IMR-90 (cell line): ENCODE data around the gene PACSIN2. TPM values are rescaled to one million over a fixed set of nuclear protein-coding genes. Genes with fewer than 3 reads are reported as not detected.

Experiments used
- ATAC-seq: fragments of 200-7000 bp; cut with Tn5 transposase; 2 replicates; pipeline ENCODE4 v1.9.1; 2020; ENCODE audit warnings: low read depth, mild to moderate bottlenecking, moderate library complexity
- BruUV-seq: library from RNA; stranded (reverse); fragments of 400-500 nt; replicated peaks from 2 replicates; lab custom pipeline; 2021; lab: Mats Ljungman, UMichigan
- CTCF ChIA-PET: fragments of 300-600 bp; formaldehyde crosslinking; extraction: SDS; loops from one replicate; lab custom pipeline; 2021; ENCODE audit warnings: antibody characterized with exemption; lab: Yijun Ruan, JAX
- POLR2A ChIA-PET: fragments of 300-600 bp; sonication (Branson Sonifier 250); formaldehyde crosslinking; loops from one replicate; lab custom pipeline; 2022; ENCODE audit warnings: antibody characterized with exemption; ENCODE audit not compliant: unreplicated experiment; lab: Charles Lee
- DNase-seq: peaks from one replicate; pipeline ENCODE4 v3.0.0; 2013
- H2AFZ ChIP-seq: replicated peaks from 2 replicates; pipeline ENCODE3; 2013; ENCODE audit warnings: low read length, mild to moderate bottlenecking; ENCODE audit not compliant: poor library complexity
- H2AK5ac ChIP-seq: 2 replicates; pipeline ENCODE4 v1.6.1; 2013; ENCODE audit warnings: low read depth, low read length, inconsistent platforms
- H2AK9ac ChIP-seq: replicated peaks from 2 replicates; pipeline ENCODE3; 2013; ENCODE audit warnings: mild to moderate bottlenecking, low read depth, low read length, moderate library complexity; ENCODE audit not compliant: poor library complexity
- H2BK120ac ChIP-seq: 2 replicates; pipeline ENCODE4 v1.6.1; 2013; ENCODE audit warnings: low read depth, low read length, inconsistent platforms
- H2BK15ac ChIP-seq: 3 replicates; pipeline ENCODE4 v1.6.1; 2013; ENCODE audit warnings: low read depth, low read length, inconsistent platforms
- H2BK20ac ChIP-seq: 2 replicates; pipeline ENCODE4 v1.6.1; 2013; ENCODE audit warnings: low read depth, mild to moderate bottlenecking, inconsistent platforms, low read length, moderate library complexity
- H2BK5ac ChIP-seq: 2 replicates; pipeline ENCODE4 v1.6.1; 2013; ENCODE audit warnings: mild to moderate bottlenecking, low read depth, low read length, inconsistent platforms; ENCODE audit not compliant: poor library complexity, severe bottlenecking
- H3K14ac ChIP-seq: replicated peaks from 2 replicates; pipeline ENCODE4 v1.6.1; 2013; ENCODE audit warnings: low read depth, low read length, inconsistent platforms
- H3K18ac ChIP-seq: 2 replicates; pipeline ENCODE4 v1.6.1; 2013; ENCODE audit warnings: low read depth, low read length, control low read depth
- H3K23ac ChIP-seq: 2 replicates; pipeline ENCODE4 v1.6.1; 2013; ENCODE audit warnings: low read depth, low read length, inconsistent platforms
- H3K27ac ChIP-seq: 2 replicates; pipeline ENCODE4 v1.5.1; 2013; ENCODE audit warnings: mild to moderate bottlenecking, control low read depth, low read length; ENCODE audit not compliant: insufficient read depth
- H3K27me3 ChIP-seq: 2 replicates; pipeline ENCODE4 v1.6.1; 2013; ENCODE audit warnings: low read length; ENCODE audit not compliant: control insufficient read depth, insufficient read depth
- H3K36me3 ChIP-seq: 2 replicates; pipeline ENCODE4 v1.6.1; 2013; ENCODE audit warnings: low read length, mixed read lengths; ENCODE audit not compliant: control insufficient read depth, insufficient read depth
- H3K4ac ChIP-seq: 2 replicates; pipeline ENCODE4 v1.6.1; 2013; ENCODE audit warnings: low read depth, low read length, inconsistent platforms
- H3K4me1 ChIP-seq: 2 replicates; pipeline ENCODE4 v1.6.1; 2013; ENCODE audit warnings: low read length, mixed read lengths; ENCODE audit not compliant: control insufficient read depth, insufficient read depth
- H3K4me2 ChIP-seq: 2 replicates; pipeline ENCODE4 v1.6.1; 2013; ENCODE audit warnings: low read depth, mild to moderate bottlenecking, control low read depth, low read length, moderate library complexity
- H3K4me3 ChIP-seq: 2 replicates; pipeline ENCODE4 v1.5.1; 2013; ENCODE audit warnings: low read depth, mild to moderate bottlenecking, control low read depth, low read length, moderate library complexity; ENCODE audit not compliant: insufficient read depth
- H3K56ac ChIP-seq: 2 replicates; pipeline ENCODE4 v1.6.1; 2013; ENCODE audit warnings: low read length, inconsistent platforms; ENCODE audit not compliant: insufficient read depth; ENCODE audit errors: extremely low read depth
- H3K79me1 ChIP-seq, 2 experiments: 2 replicates each; pipeline ENCODE4 v1.6.1; 2013; ENCODE audit warnings: low read length in 2 of 2, inconsistent platforms in 1 of 2, low read depth in 1 of 2
- H3K9ac ChIP-seq: 2 replicates; pipeline ENCODE4 v1.6.1; 2013; ENCODE audit warnings: low read depth, low read length, control low read depth
- H3K9me1 ChIP-seq: 2 replicates; pipeline ENCODE4 v1.6.1; 2013; ENCODE audit warnings: low read length, inconsistent platforms; ENCODE audit not compliant: insufficient read depth
- H3K9me3 ChIP-seq: 2 replicates; pipeline ENCODE4 v1.6.1; 2013; ENCODE audit warnings: low read length; ENCODE audit not compliant: control insufficient read depth, insufficient read depth
- H4K20me1 ChIP-seq: 2 replicates; pipeline ENCODE4 v1.6.1; 2013; ENCODE audit warnings: low read length, inconsistent platforms; ENCODE audit not compliant: insufficient read depth
- H4K5ac ChIP-seq: 2 replicates; pipeline ENCODE4 v1.6.1; 2013; ENCODE audit warnings: mild to moderate bottlenecking, low read depth, low read length, control low read depth
- H4K8ac ChIP-seq, 2 experiments: 2 replicates each; pipeline ENCODE4 v1.6.1; 2013; ENCODE audit warnings: low read depth in 2 of 2, low read length in 2 of 2, control low read depth in 1 of 2, inconsistent platforms in 1 of 2
- H4K91ac ChIP-seq: 2 replicates; pipeline ENCODE4 v1.6.1; 2013; ENCODE audit warnings: low read depth, low read length, inconsistent platforms; ENCODE audit not compliant: insufficient read depth
- BHLHE40 ChIP-seq: fragments of 150-350 bp; IDR thresholded peaks from 2 replicates; pipeline ENCODE4 v1.6.1; 2016; ENCODE audit warnings: mild to moderate bottlenecking, low read depth, low read length
- CEBPB ChIP-seq: IDR thresholded peaks from 2 replicates; pipeline ENCODE4 v1.6.1; 2012; ENCODE audit warnings: low read depth, low read length, improper control_type of control experiment
- CHD1 ChIP-seq: IDR thresholded peaks from 2 replicates; pipeline ENCODE4 v1.6.1; 2012; ENCODE audit warnings: low read depth, low read length, improper control_type of control experiment
- FOS ChIP-seq: fragments of 150-350 bp; IDR thresholded peaks from 2 replicates; pipeline ENCODE4 v1.6.1; 2016; ENCODE audit warnings: low read depth, low read length
- MAFK ChIP-seq: IDR thresholded peaks from 2 replicates; pipeline ENCODE4 v1.6.1; 2012; ENCODE audit warnings: low read depth, low read length, improper control_type of control experiment
- MAZ ChIP-seq: IDR thresholded peaks from 2 replicates; pipeline ENCODE4 v1.6.1; 2012; ENCODE audit warnings: low read depth, mild to moderate bottlenecking, low read length, improper control_type of control experiment, moderate library complexity, borderline replicate concordance
- MXI1 ChIP-seq: IDR thresholded peaks from 2 replicates; pipeline ENCODE4 v1.6.1; 2012; ENCODE audit warnings: low read depth, mild to moderate bottlenecking, low read length, moderate library complexity, borderline replicate concordance
- POLR2A ChIP-seq: IDR thresholded peaks from 2 replicates; pipeline ENCODE4 v1.6.1; 2012; ENCODE audit warnings: mild to moderate bottlenecking, low read depth, low read length
- RCOR1 ChIP-seq: IDR thresholded peaks from 2 replicates; pipeline ENCODE4 v1.6.1; 2012; ENCODE audit warnings: mild to moderate bottlenecking, low read length, improper control_type of control experiment; ENCODE audit not compliant: insufficient replicate concordance
- RFX5 ChIP-seq: IDR thresholded peaks from 2 replicates; pipeline ENCODE4 v1.8.0; 2012; ENCODE audit warnings: low read depth, mild to moderate bottlenecking, low read length, moderate library complexity
- SMC3 ChIP-seq: fragments of 150-350 bp; IDR thresholded peaks from 2 replicates; pipeline ENCODE4 v1.6.1; 2016; ENCODE audit warnings: low read depth, mild to moderate bottlenecking, antibody characterized with exemption, low read length, moderate library complexity
- WGBS, 2 experiments: methylation state at CpG; one replicate each; pipeline versions ENCODE4 v1.1.5 to v1.1.7; 2013; ENCODE audit warnings: missing lambda C conversion rate in 2 of 2; ENCODE audit not compliant: insufficient read length in 1 of 2; ENCODE audit errors: extremely low coverage in 2 of 2; 5-methylcytosine and 5-hydroxymethylcytosine counted together
- dilution Hi-C: fragments of 300-500 bp; cut with HindIII; formaldehyde crosslinking; loops from one replicate; pipeline ENCODE4 v1.14.3; 2018; ENCODE audit warnings: low sequenced_read_pairs; ENCODE audit not compliant: unreplicated experiment
- in situ Hi-C: fragments of 300-500 bp; cut with MboI; formaldehyde crosslinking; loops from 3 replicates; pipeline ENCODE4 v1.14.3; 2019; ENCODE audit warnings: low sequenced_read_pairs, inconsistent platforms, mixed read lengths
- intact Hi-C: fragments of 100-400 bp; cut with micrococcal nuclease; formaldehyde crosslinking; loops from 2 replicates; pipeline ENCODE4 v1.10.0; 2022
- polyA plus RNA-seq, 3 experiments: library from polyadenylated mRNA; depleted of rRNA; stranded (reverse); fragments of >200 nt; gene quantifications; 2 replicates each; pipeline ENCODE4 v1.2.3, GENCODE V29; 2012; ENCODE audit warnings: low replicate concordance in 1 of 3
- total RNA-seq: library from RNA; depleted of rRNA; stranded (reverse); fragments of >200 nt; gene quantifications from 2 replicates; pipeline ENCODE4 v1.2.3, GENCODE V29; 2012
- TF ChIP-seq, protein P1 (sequence below): fragments of 150-350 bp; IDR thresholded peaks from 2 replicates; pipeline ENCODE4 v1.6.1; 2017; ENCODE audit warnings: mild to moderate bottlenecking, antibody characterized with exemption, low read length, low read depth
- TF ChIP-seq, protein P2 (sequence below): conservative IDR thresholded peaks from 2 replicates; pipeline ENCODE4 v1.5.1; 2012; ENCODE audit warnings: mild to moderate bottlenecking, low read depth, low read length, improper control_type of control experiment
- TF ChIP-seq, protein P3 (sequence below): fragments of 150-350 bp; IDR thresholded peaks from 2 replicates; pipeline ENCODE4 v1.6.1; 2016; ENCODE audit warnings: low read depth, mild to moderate bottlenecking, low read length, moderate library complexity, borderline replicate concordance

PACSIN2 gene
- total and polyA plus RNA-seq, 2 of the 4 experiments (the other 2 are of a cell fraction) = 85.0 to 118 TPM

DNA sequence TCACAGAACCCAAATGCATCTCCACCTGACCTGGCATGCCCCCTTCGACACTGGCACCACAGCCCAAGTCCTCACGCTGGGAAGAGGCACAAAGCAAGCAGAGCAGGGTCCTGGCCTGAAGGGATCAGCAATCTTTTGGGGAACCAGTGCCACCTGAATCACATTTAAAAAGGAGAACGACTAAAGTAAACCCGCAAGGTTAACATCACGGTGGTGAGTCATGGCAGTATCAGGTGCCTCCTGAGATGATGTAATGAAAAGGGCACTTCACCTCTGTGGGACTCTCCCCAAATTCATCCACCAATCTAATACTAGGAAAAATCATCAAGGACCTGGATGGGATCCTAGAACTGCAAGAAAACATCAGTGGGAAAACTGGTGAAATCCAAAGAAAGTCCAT is 44.9 kb downstream of the PACSIN2 start:
- H3K9me3 ChIP-seq = no peaks in the 10 kb centered on the region
- WGBS, 2 experiments = no CpG with 5 or more reads among the region's 5 CpGs
- no peak overlapping the region for H2BK20ac ChIP-seq
- no peak overlapping the region for H3K23ac ChIP-seq
- H3K4me3 ChIP-seq = no peak overlapping the region
- H2AFZ ChIP-seq = no peak overlapping the region
- H3K56ac ChIP-seq = no peak overlapping the region
- POLR2A ChIA-PET = interaction anchor here (0.6 kb wide), 1 partner anchor 160 kb away, joined by 11 read pairs; no protein-coding TSS in a partner anchor
- CTCF ChIA-PET = no interaction called here
- TF ChIP-seq SMC3 (no peak), MAFK (no peak), POLR2A (no peak), RCOR1 (no peak), BHLHE40 (no peak), FOS (no peak), RFX5 (no peak), MXI1 (no peak), MAZ (no peak), CEBPB (no peak), CHD1 (no peak)
- TF ChIP-seq, protein P1, sequence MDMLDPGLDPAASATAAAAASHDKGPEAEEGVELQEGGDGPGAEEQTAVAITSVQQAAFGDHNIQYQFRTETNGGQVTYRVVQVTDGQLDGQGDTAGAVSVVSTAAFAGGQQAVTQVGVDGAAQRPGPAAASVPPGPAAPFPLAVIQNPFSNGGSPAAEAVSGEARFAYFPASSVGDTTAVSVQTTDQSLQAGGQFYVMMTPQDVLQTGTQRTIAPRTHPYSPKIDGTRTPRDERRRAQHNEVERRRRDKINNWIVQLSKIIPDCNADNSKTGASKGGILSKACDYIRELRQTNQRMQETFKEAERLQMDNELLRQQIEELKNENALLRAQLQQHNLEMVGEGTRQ = no peak
- TF ChIP-seq, protein P2, sequence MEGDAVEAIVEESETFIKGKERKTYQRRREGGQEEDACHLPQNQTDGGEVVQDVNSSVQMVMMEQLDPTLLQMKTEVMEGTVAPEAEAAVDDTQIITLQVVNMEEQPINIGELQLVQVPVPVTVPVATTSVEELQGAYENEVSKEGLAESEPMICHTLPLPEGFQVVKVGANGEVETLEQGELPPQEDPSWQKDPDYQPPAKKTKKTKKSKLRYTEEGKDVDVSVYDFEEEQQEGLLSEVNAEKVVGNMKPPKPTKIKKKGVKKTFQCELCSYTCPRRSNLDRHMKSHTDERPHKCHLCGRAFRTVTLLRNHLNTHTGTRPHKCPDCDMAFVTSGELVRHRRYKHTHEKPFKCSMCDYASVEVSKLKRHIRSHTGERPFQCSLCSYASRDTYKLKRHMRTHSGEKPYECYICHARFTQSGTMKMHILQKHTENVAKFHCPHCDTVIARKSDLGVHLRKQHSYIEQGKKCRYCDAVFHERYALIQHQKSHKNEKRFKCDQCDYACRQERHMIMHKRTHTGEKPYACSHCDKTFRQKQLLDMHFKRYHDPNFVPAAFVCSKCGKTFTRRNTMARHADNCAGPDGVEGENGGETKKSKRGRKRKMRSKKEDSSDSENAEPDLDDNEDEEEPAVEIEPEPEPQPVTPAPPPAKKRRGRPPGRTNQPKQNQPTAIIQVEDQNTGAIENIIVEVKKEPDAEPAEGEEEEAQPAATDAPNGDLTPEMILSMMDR = no peak
- TF ChIP-seq, protein P3, sequence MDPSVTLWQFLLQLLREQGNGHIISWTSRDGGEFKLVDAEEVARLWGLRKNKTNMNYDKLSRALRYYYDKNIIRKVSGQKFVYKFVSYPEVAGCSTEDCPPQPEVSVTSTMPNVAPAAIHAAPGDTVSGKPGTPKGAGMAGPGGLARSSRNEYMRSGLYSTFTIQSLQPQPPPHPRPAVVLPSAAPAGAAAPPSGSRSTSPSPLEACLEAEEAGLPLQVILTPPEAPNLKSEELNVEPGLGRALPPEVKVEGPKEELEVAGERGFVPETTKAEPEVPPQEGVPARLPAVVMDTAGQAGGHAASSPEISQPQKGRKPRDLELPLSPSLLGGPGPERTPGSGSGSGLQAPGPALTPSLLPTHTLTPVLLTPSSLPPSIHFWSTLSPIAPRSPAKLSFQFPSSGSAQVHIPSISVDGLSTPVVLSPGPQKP = no peak
- H4K91ac ChIP-seq = no peak overlapping the region
- no peak overlapping the region for H2BK120ac ChIP-seq
- H3K27me3 ChIP-seq = no peaks in the 10 kb centered on the region
- intact Hi-C loops (no loop called here), in situ Hi-C loops (no loop called here), dilution Hi-C loops (no loop called here)
- no peak overlapping the region for H3K14ac ChIP-seq
- ATAC-seq (no peak), DNase-seq (no peak)
- no TSS peak for BruUV-seq
- peaks cover 4% of the 10 kb centered on the region for H3K36me3 ChIP-seq
- H2AK5ac ChIP-seq = 0 out of 2 replicates have a peak overlapping the region, but pooled peaks have one; percentile 3
- H3K79me1 ChIP-seq = peaks cover 40 to 80% of the 10 kb centered on the region in 2 experiments
- H3K27ac ChIP-seq = no peak overlapping the region
- H4K5ac ChIP-seq = no peak overlapping the region
- H3K4me2 ChIP-seq = no peak overlapping the region
- no peak overlapping the region for H3K4ac ChIP-seq
- peaks cover 62% of the 10 kb centered on the region for H4K20me1 ChIP-seq
- peaks cover 29% of the 10 kb centered on the region for H3K9me1 ChIP-seq
- no peak overlapping the region for H4K8ac ChIP-seq
- H2BK15ac ChIP-seq = no peak overlapping the region
- no peak overlapping the region for H2AK9ac ChIP-seq
- peaks cover 10% of the 10 kb centered on the region for H3K4me1 ChIP-seq
- no peak overlapping the region for H3K18ac ChIP-seq
- no peak overlapping the region for H3K9ac ChIP-seq
- no peak overlapping the region for H2BK5ac ChIP-seq
